ENCODE data around the gene SHMT2.
A peak's percentile ranks its signal among the peaks of the same experiment; 100 is the strongest.

The SHMT2 gene

DNA sequence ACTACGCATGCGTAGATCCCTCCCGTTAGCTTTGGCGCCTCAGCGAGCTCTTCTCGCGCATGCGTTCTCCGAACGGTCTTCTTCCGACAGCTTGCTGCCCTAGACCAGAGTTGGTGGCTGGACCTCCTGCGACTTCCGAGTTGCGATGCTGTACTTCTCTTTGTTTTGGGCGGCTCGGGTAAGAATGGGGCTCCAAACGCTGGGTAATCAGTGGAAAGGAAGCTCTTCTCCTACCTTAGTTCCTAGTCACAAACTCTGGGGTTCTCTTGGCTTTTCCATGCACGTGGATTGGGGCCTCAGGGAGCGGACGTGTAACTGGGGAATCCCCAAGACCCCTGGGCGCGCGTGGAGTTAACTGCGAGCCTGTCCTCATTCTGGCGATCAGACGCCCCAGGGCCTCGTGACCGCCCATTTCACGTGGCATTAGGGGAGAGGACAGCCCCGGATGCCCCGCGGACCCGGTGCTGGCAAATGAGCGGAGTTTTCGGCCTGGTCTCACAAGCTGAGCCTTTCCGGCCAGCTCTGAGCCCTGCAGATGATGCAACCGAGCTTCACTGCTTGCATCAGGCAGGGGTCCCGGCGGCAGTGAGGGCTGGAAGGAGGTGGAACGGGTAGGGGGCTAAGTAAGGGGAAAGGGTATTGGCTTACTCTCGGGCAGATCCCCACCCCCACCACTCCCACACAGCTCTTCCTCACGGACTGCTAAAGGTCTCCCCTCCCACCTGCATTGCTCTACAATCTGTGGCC, at the start of gene SHMT2:
SHMT2 (plus strand) TSS at position 78 of the 747 bp plus-strand sequence; CDS start at position 146, 68 bp downstream.
- DNase-seq = peak; percentile 94

DNA sequence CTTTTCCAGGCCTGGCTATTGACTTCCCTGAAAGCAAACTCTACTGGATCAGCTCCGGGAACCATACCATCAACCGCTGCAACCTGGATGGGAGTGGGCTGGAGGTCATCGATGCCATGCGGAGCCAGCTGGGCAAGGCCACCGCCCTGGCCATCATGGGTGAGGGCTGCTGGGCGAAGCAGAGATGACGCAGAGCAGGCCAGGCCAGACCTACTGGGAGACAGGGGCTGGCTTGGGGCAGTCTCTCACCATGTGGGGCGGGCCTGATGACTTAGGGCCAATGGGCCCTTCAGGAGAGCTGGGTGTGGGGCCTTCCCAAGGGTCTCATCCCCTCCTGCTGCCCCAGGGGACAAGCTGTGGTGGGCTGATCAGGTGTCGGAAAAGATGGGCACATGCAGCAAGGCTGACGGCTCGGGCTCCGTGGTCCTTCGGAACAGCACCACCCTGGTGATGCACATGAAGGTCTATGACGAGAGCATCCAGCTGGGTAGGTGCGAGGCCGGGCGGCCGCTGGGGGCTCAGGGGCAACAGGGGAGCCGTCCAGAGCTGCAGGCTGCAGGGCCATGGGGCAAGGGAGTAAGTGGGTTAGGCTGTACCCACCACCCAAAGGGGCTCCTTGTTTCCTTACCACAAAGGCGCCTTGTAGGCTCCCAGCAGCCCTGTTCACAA, 49.1 kb upstream of the SHMT2 start:
- DNase-seq = no peak

DNA sequence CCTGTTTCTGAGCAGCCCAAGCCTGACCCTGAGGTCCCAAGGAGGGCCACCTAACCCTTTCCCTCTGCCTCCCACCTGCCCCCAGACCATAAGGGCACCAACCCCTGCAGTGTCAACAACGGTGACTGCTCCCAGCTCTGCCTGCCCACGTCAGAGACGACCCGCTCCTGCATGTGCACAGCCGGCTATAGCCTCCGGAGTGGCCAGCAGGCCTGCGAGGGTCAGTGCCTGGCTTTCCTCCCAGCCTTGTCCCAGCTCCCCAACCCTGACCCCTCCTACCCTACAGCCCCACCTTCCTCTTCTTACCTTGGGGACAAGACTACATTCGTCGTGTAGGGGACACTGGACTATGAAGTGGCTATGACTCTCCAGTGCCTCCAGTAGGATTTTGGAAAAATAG, 48.4 kb upstream of the SHMT2 start:
- DNase-seq = no peak

DNA sequence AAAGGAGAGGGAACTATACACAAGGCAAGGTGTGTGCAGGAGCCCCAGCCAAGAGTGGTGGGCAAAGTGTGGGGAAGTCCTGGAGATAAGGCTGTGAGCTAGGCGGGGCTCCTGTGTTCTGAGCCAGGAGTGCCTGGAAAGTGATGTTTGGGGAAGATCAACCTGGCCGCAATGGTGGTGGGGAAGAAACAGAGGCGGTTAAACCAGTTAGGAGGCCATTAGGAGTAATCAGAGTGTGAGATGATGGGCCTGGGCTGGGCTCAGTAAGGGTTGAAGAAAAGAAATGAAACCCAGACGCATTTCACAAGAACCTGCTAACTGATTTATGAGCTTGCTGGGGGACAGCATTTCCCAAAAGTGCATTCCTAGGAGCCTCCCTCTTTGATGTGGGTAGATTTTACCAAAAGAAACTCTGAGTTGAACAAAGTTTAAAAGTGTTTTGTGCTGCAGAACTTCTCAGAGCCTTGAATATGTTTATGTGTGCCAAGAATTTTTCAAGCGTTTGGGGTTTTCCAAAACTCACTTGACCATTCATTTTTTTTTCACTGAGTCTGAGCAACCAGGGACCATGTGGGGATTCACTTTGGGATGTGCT, 47.9 kb upstream of the SHMT2 start:
- no peak for DNase-seq

DNA sequence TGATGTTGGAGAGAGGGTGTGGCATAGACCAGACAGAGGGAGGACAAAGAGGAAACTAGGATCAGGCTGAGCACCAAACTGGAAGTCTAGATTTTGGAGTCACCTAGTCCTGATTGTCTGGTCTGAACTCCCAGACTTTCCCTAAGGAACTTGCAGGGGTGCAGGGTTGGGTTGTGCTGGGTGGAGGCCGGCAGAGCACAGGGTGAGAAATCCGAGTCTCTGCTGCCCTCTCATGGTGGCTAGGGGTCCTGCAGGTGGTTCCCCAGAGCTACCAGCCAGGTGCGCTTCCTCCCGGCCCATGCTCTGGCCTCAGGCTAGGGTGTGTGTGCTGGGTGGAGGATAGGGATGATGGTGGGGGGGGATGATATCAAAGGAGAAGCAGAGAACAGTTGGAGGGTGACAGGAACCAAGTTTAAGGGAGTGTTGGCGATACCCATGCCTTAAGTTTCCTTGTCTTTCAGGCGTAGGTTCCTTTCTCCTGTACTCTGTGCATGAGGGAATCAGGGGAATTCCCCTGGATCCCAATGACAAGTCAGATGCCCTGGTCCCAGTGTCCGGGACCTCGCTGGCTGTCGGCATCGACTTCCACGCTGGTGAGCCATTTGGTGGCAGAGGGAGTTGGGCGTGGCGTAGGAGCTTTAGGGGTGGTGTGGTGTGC, 46.5 kb upstream of the SHMT2 start:
- DNase-seq = peak; percentile 92

DNA sequence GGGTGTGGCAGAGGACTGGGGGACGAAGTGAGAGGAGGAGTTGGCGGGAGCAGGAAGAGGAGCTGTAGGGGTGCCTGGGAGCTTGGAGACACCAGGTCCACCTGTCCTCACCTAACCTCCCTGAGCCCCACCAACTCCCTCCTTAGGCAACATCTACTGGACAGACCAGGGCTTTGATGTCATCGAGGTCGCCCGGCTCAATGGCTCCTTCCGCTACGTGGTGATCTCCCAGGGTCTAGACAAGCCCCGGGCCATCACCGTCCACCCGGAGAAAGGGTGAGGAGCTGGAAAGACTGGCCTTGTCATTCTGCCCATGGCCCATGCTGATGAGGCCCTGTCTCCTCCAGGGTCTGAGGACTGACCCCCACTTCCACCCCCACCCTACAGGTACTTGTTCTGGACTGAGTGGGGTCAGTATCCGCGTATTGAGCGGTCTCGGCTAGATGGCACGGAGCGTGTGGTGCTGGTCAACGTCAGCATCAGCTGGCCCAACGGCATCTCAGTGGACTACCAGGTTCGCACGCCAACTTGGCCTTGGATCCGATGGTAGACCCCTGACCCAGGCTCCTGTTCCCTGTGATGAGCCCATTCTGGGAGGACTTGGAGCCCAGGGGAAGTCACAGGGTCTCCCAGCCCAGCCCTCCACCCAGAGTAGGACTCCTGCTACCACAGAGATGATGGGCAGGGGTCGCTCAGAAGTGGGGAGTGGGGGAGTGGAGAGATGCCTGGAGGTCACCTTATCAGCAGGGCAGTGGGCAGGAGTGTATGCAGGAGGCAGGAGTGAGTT, 45.4 kb upstream of the SHMT2 start:
- DNase-seq = no peak

DNA sequence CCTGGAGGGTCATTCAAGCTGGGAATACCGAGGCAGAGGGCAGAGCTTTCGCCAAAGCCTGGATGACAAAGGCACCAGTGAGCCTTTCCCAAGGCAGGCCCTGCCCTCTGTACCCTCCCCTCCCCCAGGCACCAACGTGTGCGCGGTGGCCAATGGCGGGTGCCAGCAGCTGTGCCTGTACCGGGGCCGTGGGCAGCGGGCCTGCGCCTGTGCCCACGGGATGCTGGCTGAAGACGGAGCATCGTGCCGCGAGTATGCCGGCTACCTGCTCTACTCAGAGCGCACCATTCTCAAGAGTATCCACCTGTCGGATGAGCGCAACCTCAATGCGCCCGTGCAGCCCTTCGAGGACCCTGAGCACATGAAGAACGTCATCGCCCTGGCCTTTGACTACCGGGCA, 44.1 kb upstream of the SHMT2 start:
- no peak for DNase-seq

DNA sequence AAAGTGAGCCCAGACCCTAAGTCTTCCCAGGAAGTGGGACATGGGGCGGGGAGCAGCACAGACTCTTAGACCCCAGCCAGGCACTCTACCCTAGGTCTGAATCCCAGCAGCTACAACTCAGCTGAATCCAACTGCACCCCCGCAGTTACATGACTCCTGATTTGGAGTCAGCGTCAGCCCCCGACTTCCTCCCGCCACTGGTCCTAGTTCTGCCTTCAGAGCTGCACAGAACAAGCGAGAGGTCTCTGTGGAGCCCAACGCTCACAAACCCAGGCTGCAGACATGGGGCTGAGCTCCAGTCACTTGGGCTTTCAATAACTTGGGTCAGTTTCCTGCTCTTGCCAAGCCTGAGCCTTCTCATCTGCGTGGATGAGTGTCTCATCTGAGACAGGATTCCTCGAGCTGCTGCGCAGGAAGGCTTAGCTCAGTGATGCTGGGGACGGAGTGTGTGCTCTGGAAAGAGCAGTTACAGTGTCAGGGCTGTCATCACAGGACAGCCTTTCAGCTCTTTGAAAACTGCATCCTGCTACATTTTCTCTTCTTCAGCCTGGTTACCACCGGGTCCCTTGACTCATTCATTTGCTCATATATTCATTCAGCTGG, 43.5 kb upstream of the SHMT2 start:
- no peak for DNase-seq

DNA sequence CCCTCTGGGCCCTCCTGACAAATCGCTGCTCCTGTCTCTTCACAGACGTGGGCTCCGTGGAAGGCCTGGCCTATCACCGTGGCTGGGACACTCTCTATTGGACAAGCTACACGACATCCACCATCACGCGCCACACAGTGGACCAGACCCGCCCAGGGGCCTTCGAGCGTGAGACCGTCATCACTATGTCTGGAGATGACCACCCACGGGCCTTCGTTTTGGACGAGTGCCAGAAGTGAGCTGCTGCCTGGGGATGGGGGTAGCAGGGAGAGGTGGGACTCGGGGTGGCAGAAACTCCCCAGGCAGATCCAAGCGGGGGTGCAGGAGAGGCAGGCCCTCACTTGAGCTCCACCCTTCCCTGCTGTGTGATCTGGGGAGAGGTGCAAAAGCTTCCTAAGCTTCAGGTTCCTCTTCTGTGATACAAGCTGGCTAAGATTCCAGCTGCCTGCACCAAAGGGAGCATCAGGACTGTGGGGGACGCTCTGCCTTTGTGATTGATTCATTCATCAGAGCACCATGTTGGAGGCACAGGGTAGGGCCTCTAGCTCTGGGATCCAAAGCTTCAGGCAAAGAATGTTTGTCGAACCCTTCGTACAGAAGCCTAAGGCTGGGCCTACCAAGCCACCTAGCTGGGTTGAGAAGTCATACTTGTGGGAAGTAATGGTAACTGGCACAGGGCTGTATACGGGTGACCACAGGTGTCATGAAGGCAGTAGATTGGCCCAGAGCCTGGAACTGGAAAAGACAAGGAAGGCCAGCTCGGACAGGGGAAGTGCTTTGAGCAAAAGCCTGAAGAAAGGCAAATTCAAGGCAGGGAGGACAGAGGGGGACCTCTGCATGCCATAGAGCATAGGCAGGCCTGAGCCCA, 42.1 kb upstream of the SHMT2 start:
- DNase-seq = no peak

DNA sequence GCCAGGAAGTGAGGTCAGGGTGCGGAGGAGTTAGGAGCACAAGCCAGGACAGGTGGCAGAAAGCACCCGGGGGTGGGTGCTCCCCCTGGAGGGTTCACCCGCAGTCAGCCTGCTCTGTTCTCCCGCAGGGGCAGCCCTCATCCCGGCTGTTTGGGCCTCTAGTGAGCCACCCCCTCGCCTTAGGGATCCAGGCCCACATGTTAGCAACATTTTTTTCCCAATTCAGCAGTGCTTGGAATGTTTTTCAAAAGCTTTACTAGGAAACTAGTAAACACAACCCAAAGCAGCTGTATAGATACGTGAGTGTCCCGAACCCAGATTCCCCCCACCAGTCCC, 41.5 kb upstream of the SHMT2 start:
- DNase-seq = no peak

DNA sequence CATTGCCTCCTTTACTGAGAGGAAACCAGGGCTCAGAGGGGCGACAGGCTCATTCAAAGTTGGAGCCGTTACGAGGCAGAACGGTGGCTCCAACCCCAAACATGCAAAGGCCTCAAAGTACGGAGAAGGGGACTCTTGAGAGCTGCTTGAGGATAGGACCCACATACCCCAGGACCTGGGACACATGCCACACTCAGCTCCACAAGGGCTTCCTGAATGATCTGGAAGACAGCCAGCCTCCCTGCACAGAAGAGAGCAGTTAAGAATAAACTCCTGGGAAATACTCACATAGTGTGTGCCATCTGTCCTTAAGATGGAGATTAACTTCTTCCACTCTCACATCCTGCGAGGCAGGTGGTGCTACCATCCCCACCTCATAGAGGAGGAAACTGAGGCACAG, 39.5 kb upstream of the SHMT2 start:
- no peak for DNase-seq

DNA sequence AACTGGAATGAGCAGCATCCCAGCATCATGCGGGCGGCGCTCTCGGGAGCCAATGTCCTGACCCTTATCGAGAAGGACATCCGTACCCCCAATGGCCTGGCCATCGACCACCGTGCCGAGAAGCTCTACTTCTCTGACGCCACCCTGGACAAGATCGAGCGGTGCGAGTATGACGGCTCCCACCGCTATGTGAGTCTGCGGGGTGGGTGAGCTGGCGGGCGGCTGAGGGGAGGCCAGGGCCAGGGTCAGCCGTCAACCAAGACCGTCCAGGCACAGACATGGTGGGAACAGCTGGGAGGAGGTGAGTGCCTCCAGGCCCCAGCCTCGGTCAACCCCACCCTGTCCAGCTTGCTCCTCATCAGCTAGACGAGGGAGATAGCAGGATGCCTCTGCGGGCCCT, 38.7 kb upstream of the SHMT2 start:
- no peak for DNase-seq

DNA sequence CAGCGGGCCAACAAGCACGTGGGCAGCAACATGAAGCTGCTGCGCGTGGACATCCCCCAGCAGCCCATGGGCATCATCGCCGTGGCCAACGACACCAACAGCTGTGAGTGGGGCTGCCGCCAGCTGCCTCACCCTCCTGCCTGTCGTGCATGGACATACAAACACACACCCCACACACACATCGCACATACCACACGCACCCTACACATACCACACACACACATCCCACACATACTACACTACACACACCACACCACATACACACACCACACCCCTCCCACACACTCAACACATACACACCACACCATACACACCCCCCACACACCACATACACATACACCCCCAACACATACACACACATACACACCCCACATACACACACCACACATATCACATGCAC, 38.1 kb upstream of the SHMT2 start:
- no peak for DNase-seq

DNA sequence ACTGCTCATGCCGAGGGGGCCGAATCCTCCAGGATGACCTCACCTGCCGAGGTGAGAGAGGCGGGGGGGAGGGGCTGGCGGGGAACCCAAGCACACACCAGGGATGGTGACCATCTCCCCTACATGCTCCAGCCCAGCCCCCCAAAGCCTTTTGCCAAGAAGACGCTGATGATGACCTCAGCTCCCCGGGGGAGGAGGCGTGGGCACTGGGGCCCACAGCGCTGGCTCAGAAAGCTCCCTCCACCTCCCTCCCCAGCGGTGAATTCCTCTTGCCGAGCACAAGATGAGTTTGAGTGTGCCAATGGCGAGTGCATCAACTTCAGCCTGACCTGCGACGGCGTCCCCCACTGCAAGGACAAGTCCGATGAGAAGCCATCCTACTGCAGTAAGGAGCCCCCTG, 36.6 kb upstream of the SHMT2 start:
- no peak for DNase-seq

DNA sequence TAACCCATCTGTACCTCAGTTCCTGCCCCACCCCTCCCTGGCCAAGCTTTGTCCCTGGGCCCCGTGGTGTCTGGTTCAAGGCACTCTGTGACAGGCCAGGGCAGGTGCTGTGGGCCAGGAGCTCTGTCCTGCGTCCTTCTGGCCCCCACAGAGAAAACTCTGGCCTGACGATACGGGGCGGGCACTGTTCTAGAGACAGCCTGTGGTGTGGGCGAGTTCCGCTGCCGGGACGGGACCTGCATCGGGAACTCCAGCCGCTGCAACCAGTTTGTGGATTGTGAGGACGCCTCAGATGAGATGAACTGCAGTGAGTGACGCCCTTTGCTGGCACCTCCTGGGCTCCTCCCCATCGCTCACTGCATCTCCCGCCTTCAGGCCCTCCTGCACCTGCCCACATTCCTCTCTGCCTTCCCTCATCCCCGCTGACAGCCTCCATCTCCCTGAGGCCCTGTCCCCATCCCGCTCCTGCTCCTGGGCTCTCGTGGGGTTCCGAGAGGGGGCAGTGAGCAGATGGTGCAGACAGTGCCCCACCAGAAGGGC, 35.7 kb upstream of the SHMT2 start:
- no peak for DNase-seq

DNA sequence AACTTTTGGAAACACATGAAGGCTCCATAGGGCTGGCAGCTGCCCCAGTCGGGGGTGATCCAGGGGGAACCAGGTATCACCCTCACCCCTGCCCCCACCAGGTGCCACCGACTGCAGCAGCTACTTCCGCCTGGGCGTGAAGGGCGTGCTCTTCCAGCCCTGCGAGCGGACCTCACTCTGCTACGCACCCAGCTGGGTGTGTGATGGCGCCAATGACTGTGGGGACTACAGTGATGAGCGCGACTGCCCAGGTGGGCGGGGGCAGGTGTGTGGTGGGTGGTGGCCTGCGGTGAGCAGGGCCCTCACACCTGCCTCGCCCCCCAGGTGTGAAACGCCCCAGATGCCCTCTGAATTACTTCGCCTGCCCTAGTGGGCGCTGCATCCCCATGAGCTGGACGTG, 35.3 kb upstream of the SHMT2 start:
- DNase-seq = no peak

DNA sequence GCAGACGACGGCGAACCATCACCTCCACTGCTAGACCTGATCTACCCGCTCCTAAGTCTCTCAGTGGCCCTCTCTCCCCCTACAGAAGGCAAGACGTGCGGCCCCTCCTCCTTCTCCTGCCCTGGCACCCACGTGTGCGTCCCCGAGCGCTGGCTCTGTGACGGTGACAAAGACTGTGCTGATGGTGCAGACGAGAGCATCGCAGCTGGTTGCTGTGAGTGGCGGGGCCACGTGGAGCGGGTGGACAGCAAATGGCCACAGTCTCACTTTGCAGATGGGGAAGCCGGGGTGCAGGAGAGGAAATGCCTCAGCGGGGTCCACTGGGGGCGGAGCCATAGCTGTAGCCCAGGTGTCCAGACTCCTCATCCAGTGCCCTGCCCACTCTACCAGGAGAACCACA, 34.3 kb upstream of the SHMT2 start:
- no peak for DNase-seq

DNA sequence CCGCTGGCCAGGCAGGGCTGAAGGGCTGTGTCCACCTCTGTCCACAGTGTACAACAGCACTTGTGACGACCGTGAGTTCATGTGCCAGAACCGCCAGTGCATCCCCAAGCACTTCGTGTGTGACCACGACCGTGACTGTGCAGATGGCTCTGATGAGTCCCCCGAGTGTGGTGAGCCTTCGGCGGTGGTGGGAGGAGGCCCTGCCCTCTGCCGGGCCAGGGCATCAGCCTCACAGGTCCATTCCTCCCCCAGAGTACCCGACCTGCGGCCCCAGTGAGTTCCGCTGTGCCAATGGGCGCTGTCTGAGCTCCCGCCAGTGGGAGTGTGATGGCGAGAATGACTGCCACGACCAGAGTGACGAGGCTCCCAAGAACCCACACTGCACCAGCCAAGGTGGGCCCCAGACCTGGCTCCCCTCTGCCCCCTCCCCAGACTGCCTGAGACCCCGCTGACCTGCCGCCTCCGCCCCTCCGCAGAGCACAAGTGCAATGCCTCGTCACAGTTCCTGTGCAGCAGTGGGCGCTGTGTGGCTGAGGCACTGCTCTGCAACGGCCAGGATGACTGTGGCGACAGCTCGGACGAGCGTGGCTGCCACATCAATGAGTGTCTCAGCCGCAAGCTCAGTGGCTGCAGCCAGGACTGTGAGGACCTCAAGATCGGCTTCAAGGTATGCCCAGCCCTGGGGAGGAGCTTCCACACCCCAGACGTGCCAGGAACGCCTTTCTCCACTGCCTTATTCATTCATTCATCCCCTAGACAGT, 33.7 kb upstream of the SHMT2 start:
- DNase-seq = no peak

DNA sequence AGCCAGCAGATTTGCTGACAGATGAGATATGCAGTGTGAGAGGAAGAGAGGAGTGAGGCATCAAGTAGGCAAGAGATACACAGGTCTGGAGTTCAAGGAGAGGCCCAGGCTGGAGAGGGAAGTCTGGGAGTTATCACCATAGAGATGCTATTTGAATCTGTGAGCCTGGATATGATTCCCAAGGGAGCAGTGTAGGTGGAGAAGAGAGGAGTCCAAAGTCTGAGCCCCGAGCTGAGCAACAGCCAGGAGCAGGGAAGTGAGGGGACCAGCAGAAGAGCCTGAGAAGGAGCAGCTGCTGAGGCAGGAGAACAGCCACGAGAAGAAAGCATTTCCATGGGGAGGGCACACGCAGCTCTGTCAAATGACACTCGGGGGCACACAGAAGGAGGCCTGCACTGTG, 33.1 kb upstream of the SHMT2 start:
- no peak for DNase-seq

DNA sequence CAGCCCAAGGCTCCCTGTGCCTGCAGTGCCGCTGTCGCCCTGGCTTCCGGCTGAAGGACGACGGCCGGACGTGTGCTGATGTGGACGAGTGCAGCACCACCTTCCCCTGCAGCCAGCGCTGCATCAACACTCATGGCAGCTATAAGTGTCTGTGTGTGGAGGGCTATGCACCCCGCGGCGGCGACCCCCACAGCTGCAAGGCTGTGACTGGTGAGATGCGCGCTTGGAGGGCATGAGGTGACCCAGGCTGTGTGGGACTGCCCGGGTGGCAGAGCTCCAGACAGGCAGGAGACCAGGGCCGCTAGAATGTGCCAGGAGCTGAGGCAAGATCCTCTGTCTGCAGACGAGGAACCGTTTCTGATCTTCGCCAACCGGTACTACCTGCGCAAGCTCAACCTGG, 32.6 kb upstream of the SHMT2 start:
- no peak for DNase-seq

DNA sequence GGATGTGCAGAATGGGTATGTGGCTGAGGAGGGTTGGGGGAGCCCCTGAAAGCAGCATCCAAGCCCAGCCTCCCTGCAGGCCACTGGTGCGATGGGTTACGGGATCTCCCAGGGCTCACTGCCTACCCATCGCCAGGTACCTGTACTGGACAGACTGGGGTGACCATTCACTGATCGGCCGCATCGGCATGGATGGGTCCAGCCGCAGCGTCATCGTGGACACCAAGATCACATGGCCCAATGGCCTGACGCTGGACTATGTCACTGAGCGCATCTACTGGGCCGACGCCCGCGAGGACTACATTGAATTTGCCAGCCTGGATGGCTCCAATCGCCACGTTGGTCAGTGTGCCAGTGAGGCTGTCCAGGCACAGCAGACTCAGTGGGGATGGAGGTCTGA, 31.2 kb upstream of the SHMT2 start:
- no peak for DNase-seq
